Measurements from ENCODE around the gene CSF3. TPM values are rescaled to one million over a fixed set of nuclear protein-coding genes. Genes with fewer than 3 reads are reported as not detected.

The CSF3 gene
- total RNA-seq, 1 experiment from 2014 or later = not detected

DNA sequence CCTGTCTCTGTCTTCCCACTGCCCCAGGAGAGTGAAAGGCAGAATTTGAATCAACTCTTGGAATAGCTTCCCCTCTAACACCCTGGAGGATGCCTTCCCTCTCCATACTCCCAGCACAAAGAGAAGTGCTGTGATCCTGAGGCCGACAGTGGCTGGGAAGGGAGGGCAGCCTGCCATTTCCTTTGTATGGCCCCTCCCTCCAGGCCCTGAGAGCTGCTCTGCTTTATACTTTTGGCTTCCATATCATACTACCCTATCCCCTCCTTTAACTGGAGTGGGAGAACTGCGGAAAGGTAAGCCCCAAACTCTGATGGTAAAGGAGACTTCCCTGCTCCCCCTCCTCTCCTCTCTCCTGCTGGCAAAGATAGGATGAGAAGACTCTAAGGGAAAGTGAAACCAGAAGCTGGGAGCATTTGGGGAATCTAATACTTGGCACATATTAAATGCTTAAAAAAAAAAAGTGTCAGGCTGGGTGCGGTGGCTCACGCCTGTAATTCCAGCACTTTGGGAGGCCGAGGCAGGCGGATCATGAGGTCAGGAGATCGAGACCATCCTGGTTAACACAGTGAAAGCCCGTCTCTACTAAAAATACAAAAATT lies 43.0 kb downstream of the CSF3 start (continued):
- TF ChIP-seq CREM (CRISPR knock-in tag; IDR thresholded peaks at IDR 0.05) = no peak
- no peak for TF ChIP-seq JAZF1 (CRISPR knock-in tag; IDR thresholded peaks at IDR 0.05)
- TF ChIP-seq, protein P1, sequence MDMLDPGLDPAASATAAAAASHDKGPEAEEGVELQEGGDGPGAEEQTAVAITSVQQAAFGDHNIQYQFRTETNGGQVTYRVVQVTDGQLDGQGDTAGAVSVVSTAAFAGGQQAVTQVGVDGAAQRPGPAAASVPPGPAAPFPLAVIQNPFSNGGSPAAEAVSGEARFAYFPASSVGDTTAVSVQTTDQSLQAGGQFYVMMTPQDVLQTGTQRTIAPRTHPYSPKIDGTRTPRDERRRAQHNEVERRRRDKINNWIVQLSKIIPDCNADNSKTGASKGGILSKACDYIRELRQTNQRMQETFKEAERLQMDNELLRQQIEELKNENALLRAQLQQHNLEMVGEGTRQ (CRISPR knock-in tag; IDR thresholded peaks at IDR 0.05) = no peak
- no peak for TF ChIP-seq KAT7 (CRISPR knock-in tag; IDR thresholded peaks at IDR 0.05; ENCODE audit: borderline replicate concordance)
- TF ChIP-seq GABPB1 (CRISPR knock-in tag; IDR thresholded peaks at IDR 0.05) = no peak
- no peak for TF ChIP-seq TP53 (CRISPR knock-in tag; IDR thresholded peaks at IDR 0.05)
- no peak for TF ChIP-seq JUN (CRISPR knock-in tag; IDR thresholded peaks at IDR 0.05)
- TF ChIP-seq, protein P2, sequence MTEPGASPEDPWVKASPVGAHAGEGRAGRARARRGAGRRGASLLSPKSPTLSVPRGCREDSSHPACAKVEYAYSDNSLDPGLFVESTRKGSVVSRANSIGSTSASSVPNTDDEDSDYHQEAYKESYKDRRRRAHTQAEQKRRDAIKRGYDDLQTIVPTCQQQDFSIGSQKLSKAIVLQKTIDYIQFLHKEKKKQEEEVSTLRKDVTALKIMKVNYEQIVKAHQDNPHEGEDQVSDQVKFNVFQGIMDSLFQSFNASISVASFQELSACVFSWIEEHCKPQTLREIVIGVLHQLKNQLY (CRISPR knock-in tag; IDR thresholded peaks at IDR 0.05) = no peak
- TF ChIP-seq ZNF232 (CRISPR knock-in tag; IDR thresholded peaks at IDR 0.05) = no peak
- TF ChIP-seq ZNF263 (CRISPR knock-in tag; IDR thresholded peaks at IDR 0.05; ENCODE audit: low read depth) = no peak

DNA sequence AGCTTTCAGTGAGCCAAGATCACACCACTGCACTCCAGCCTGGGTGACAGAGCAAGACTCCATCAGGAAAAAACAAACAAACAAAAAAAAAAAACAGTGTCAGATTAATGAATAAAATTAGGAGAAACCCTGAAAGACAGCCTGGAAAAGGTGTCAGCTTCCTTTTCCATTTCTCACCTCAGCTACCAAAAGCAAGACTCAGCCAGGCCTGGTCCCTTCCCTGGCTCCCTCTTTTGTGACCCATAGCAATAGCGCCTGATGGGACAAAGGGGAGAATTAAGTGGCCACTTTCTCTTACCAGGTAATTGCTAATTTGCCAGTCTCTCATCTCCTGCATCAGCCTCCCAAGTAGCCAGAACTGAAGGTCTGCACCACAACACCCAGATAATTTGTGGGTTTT lies 43.6 kb downstream of the CSF3 start:
- ATAC-seq (no peak), DNase-seq (ENCODE audit: low spot score) (no peak)
- Mint-ChIP-seq H3K36me3 (peaks cover 3% of the 10 kb centered on the region), H3K27ac (no peak overlapping the region), H3K4me3 (no peak overlapping the region), H3K9me3 (no peaks in the 10 kb centered on the region), H3K4me1 (peaks cover 43% of the 10 kb centered on the region), H3K27me3 (ENCODE audit: low read depth) (peaks cover 22% of the 10 kb centered on the region)
- CTCF ChIA-PET = interaction anchor here (0.8 to 11.2 kb wide), 7 partner anchors 18 to 52 kb away, joined by 3 to 252 read pairs (median 5); no protein-coding TSS in a partner anchor
- POLR2A ChIA-PET = no interaction called here
- TF ChIP-seq, protein P3, sequence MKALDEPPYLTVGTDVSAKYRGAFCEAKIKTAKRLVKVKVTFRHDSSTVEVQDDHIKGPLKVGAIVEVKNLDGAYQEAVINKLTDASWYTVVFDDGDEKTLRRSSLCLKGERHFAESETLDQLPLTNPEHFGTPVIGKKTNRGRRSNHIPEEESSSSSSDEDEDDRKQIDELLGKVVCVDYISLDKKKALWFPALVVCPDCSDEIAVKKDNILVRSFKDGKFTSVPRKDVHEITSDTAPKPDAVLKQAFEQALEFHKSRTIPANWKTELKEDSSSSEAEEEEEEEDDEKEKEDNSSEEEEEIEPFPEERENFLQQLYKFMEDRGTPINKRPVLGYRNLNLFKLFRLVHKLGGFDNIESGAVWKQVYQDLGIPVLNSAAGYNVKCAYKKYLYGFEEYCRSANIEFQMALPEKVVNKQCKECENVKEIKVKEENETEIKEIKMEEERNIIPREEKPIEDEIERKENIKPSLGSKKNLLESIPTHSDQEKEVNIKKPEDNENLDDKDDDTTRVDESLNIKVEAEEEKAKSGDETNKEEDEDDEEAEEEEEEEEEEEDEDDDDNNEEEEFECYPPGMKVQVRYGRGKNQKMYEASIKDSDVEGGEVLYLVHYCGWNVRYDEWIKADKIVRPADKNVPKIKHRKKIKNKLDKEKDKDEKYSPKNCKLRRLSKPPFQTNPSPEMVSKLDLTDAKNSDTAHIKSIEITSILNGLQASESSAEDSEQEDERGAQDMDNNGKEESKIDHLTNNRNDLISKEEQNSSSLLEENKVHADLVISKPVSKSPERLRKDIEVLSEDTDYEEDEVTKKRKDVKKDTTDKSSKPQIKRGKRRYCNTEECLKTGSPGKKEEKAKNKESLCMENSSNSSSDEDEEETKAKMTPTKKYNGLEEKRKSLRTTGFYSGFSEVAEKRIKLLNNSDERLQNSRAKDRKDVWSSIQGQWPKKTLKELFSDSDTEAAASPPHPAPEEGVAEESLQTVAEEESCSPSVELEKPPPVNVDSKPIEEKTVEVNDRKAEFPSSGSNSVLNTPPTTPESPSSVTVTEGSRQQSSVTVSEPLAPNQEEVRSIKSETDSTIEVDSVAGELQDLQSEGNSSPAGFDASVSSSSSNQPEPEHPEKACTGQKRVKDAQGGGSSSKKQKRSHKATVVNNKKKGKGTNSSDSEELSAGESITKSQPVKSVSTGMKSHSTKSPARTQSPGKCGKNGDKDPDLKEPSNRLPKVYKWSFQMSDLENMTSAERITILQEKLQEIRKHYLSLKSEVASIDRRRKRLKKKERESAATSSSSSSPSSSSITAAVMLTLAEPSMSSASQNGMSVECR (CRISPR knock-in tag; IDR thresholded peaks at IDR 0.05; ENCODE audit: borderline replicate concordance) = no peak
- TF ChIP-seq OVOL2 (CRISPR knock-in tag; IDR thresholded peaks at IDR 0.05; ENCODE audit: borderline replicate concordance) = no peak
- no peak for TF ChIP-seq NR3C1 (CRISPR knock-in tag; conservative IDR thresholded peaks at IDR 0.05; ENCODE audit: low read depth)
- TF ChIP-seq FOXJ3 (CRISPR knock-in tag; IDR thresholded peaks at IDR 0.05; ENCODE audit: borderline replicate concordance) = no peak
- TF ChIP-seq, protein P4, sequence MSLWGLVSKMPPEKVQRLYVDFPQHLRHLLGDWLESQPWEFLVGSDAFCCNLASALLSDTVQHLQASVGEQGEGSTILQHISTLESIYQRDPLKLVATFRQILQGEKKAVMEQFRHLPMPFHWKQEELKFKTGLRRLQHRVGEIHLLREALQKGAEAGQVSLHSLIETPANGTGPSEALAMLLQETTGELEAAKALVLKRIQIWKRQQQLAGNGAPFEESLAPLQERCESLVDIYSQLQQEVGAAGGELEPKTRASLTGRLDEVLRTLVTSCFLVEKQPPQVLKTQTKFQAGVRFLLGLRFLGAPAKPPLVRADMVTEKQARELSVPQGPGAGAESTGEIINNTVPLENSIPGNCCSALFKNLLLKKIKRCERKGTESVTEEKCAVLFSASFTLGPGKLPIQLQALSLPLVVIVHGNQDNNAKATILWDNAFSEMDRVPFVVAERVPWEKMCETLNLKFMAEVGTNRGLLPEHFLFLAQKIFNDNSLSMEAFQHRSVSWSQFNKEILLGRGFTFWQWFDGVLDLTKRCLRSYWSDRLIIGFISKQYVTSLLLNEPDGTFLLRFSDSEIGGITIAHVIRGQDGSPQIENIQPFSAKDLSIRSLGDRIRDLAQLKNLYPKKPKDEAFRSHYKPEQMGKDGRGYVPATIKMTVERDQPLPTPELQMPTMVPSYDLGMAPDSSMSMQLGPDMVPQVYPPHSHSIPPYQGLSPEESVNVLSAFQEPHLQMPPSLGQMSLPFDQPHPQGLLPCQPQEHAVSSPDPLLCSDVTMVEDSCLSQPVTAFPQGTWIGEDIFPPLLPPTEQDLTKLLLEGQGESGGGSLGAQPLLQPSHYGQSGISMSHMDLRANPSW (CRISPR knock-in tag; conservative IDR thresholded peaks at IDR 0.05; ENCODE audit: low read depth) = no peak
- TF ChIP-seq NFE2L1 (CRISPR knock-in tag; IDR thresholded peaks at IDR 0.05) = no peak
- no peak for TF ChIP-seq TP53 (CRISPR knock-in tag; IDR thresholded peaks at IDR 0.05)
- TF ChIP-seq, protein P5, sequence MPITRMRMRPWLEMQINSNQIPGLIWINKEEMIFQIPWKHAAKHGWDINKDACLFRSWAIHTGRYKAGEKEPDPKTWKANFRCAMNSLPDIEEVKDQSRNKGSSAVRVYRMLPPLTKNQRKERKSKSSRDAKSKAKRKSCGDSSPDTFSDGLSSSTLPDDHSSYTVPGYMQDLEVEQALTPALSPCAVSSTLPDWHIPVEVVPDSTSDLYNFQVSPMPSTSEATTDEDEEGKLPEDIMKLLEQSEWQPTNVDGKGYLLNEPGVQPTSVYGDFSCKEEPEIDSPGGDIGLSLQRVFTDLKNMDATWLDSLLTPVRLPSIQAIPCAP (CRISPR knock-in tag; IDR thresholded peaks at IDR 0.05) = no peak
- TF ChIP-seq ZNF232 (CRISPR knock-in tag; IDR thresholded peaks at IDR 0.05) = no peak
- TF ChIP-seq, protein P1 (CRISPR knock-in tag; IDR thresholded peaks at IDR 0.05) = no peak
- TF ChIP-seq MYBL2 (CRISPR knock-in tag; IDR thresholded peaks at IDR 0.05) = no peak
- no peak for TF ChIP-seq ATF1 (CRISPR knock-in tag; IDR thresholded peaks at IDR 0.05)
- no peak for TF ChIP-seq NR1H2 (CRISPR knock-in tag; IDR thresholded peaks at IDR 0.05)
- TF ChIP-seq ELF4 (CRISPR knock-in tag; IDR thresholded peaks at IDR 0.05; ENCODE audit: low read depth) = no peak
- TF ChIP-seq, protein P6, sequence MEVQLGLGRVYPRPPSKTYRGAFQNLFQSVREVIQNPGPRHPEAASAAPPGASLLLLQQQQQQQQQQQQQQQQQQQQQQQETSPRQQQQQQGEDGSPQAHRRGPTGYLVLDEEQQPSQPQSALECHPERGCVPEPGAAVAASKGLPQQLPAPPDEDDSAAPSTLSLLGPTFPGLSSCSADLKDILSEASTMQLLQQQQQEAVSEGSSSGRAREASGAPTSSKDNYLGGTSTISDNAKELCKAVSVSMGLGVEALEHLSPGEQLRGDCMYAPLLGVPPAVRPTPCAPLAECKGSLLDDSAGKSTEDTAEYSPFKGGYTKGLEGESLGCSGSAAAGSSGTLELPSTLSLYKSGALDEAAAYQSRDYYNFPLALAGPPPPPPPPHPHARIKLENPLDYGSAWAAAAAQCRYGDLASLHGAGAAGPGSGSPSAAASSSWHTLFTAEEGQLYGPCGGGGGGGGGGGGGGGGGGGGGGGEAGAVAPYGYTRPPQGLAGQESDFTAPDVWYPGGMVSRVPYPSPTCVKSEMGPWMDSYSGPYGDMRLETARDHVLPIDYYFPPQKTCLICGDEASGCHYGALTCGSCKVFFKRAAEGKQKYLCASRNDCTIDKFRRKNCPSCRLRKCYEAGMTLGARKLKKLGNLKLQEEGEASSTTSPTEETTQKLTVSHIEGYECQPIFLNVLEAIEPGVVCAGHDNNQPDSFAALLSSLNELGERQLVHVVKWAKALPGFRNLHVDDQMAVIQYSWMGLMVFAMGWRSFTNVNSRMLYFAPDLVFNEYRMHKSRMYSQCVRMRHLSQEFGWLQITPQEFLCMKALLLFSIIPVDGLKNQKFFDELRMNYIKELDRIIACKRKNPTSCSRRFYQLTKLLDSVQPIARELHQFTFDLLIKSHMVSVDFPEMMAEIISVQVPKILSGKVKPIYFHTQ (CRISPR knock-in tag; IDR thresholded peaks at IDR 0.05) = no peak
- no peak for TF ChIP-seq ZNF423 (CRISPR knock-in tag; IDR thresholded peaks at IDR 0.05)
- TF ChIP-seq EMX1 (CRISPR knock-in tag; IDR thresholded peaks at IDR 0.05) = no peak
